GM19099 (cell line): ENCODE measurements around the gene DLGAP1.

Experiments used
- POLR2A ChIP-seq: IDR thresholded peaks from 3 replicates; pipeline ENCODE4 v1.6.1; 2011; ENCODE audit warnings: low read depth; ENCODE audit not compliant: insufficient read length; ENCODE audit errors: extremely low read depth

The DLGAP1 gene

DNA sequence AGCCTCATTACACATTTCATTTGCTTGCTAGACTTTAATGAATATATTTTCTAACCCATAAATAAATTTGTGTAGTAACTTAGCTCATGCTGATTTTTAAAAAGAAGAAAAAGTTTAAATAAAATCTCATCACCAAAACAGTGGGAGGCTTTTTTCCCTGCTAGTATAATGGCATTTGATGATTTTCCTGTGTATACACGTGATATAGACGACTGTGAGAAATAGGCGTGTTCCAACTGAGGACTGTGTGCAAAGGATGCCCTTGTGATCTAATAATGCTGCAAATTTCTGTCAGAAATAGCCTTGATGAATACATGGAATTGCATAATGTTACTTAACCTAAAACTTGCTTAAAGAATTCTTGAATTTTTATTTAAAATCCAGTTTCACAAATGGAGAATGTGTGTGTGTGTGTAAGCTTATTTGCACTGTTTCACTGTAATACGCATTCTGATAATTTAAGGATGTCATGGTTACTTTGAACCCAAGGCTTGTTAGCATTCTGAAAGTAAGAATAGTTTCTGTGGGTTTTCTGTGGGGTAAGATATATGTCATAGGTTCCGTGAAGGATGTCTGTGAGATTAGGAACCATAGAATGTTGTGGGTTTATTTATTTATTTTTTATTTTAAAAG, 178.0 kb downstream of the DLGAP1 start:
- TF ChIP-seq POLR2A: no peak

DNA sequence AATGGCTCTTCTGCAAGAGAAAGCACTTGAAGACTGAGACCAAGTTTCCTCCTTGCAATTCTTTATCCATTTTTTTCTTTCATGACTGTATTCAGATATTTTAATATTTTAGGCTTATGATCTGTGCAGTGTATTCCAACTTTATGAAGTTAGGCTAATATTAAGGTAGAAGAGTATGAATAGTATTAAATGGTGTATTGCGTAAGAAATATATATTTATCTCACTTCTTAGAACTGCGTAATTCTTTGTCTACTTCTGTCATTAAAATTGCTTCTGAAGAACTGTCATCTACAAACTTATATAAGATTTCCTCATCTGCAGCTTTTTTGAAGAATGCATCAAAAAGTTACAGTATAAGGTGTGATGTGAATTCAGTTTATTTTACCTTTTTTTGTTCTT, 183.2 kb downstream of the DLGAP1 start:
- no peak for TF ChIP-seq POLR2A

DNA sequence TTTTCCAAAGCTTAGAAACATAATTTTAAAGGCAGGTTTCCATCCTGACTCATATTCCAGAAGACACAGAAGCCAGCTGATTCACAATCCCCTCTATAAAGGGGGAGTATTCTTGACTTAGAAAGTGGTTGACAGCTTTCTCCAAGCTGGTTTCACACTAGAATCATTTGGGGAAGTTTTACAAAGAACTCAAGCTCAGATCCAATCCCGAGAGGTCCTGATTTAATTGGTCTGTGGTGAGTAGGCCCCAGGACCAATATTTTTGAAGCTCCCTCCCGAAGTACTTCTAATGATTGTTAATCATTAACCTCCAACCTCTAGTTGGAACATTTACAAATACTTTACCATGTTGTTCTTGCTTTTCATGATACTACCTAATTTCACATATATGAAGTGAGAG, 184.1 kb downstream of the DLGAP1 start:
- TF ChIP-seq POLR2A: no peak

DNA sequence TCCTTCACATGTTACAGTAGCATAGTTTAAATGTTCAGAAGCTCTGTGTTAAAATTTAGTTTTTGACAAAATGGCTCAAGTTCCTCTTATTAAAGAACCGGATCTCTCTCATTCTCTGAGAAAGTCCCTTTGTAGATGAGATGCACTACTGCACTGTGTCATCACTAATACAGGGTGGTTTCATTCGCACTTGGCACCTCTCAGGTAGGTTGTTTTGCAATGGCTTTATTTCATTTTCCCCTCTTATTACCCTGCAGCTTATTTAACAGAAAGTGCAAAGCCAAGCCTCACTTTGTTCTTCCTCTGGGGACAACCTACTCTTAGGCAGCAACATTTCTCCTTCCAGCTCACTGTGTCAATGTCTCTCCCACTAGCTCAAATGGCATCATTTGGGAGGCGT, 185.1 kb downstream of the DLGAP1 start:
- no peak for TF ChIP-seq POLR2A

DNA sequence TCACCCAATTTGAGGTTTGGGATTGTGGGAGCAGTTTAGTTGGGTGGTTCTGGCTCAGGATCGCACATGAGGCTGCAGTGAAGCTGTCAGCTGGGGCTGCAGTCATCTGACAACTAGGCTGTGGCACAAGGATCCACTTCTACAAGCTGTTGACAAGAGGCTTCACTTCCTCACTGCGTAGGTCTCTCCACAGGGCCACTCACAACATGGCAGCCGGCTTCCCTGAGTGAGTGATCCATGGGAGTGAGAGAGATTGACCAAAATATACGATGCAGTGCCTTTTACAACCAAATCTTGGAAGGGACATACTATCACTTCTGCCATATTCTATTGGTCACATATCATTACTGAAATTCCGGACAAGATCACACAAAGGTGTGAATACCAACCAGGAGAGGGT, 187.5 kb downstream of the DLGAP1 start:
- TF ChIP-seq POLR2A: peak; percentile 40

DNA sequence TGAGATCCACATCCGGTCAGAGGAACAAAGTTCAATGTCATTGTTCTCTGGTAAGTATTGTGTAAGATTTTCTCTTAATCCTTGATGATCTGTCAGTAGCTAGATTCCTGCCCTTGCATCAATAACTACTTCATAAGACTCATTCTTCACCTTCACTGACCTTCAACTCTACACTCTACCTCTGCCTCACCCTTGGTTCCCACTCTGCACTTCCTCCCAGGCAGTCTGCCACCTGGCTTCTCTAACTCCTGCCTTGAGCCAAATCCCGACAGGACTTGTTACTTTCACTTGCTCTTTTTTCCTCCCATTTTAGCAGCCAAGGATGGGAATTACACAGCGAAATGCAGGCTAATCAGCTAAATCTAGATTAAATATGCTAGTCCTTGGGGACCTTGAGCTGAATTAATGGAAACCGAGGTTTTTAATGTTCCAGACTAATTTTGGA, 190.7 kb downstream of the DLGAP1 start:
- TF ChIP-seq POLR2A: no peak

DNA sequence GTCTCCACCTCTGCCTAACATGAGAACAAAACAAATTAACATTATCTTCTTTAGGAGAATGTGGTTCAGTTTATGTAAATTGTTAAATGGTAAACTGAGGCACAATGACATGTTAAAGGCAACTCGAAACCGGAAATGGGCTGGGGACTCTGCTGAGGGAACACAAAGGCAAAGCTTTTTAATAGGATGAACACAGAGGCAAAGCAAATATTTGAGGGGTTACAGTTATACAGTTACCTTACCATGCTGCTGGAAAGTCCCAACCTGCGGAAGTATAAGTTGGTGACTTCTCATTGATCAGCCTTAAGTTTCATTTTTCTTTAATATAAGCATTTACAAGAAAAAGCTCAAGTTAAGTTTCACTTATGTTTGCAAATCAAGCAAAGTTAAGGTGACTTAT, 195.0 kb downstream of the DLGAP1 start:
- TF ChIP-seq POLR2A: no peak

DNA sequence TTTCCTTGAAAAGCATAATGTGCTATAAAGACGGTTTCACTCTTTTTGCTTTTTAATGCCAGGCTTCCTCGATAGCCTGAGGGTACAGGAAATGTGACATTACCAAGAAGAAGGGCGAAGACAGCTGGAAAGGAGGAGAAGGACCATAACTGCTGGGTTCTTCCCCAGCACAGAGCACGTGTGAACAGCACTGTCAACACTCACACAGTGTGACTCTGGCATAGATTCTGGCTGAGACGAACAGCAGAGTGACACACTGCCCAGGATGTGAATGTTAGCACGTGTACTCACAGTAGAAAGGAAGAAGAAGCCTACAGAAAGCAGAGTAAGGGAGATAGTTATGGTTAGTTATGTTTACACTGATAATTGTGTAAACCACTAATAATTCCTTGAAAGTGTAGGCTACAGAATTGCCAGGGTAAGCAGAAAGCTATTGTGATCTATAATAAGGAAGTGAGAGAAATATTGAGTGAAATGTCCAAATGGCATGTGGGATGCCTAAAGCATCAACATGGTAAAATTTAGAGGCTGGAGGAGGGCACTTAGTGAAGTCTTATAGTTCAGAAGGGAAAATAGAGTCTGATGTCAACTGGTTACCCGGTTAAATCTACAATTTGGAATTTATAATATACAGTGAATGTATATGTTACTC, 198.2 kb downstream of the DLGAP1 start:
- no peak for TF ChIP-seq POLR2A

DNA sequence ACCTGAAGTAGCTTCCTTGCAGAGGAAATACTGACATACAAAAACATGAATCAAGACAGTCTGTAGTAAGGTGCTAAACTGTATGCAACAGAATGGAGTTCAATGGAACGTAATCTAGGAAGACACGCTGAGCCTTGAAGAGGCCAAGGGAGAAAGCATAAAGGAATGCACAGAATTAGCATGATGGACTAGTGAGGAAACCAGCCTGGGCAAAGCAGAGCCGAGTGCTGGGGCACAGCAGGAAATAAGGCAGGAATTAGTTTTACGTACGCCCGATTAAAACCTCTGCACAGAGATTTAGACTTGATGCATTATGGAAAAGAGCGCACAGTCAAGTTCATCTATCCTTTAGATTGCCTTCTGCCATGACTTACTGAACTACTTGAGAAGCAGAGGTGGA, 200.3 kb downstream of the DLGAP1 start:
- no peak for TF ChIP-seq POLR2A

DNA sequence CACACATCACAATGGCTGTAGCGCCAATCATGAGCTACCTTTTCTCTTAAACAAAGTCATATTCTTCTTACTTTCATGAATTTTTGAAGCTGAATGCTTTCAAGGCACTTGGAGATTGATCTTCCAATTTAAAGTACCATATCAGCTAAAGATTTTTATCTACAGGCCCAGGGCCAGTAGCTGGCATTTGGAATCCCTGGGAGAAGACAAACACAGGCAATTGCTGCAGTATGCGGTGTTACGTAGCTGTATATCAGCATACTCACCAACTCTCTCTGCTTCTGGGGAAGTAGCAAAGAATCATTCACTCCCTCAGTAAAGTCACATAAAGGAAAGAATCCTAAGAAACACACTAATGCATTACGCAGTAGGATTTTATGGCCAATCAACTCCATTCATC, 202.3 kb downstream of the DLGAP1 start:
- no peak for TF ChIP-seq POLR2A

DNA sequence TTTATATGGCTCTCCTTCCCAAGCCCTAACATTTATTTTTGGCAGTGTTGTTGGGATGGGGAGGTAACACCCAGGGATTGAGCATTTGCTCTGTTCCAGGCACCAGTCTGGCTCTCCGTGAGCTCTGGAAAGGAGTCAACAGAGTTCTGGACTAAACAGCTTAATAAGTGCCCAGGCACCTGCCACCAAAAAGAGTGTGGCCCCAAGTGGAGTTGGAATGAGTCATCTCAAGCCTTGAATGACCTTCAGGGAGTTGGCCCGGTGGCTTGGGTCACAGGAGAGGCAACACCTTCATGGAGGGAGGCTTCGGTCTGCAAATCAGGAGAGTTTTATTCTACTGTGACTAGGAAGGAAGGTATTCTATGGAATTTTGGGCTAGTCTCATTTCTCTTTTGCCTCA, 203.2 kb downstream of the DLGAP1 start:
- no peak for TF ChIP-seq POLR2A

DNA sequence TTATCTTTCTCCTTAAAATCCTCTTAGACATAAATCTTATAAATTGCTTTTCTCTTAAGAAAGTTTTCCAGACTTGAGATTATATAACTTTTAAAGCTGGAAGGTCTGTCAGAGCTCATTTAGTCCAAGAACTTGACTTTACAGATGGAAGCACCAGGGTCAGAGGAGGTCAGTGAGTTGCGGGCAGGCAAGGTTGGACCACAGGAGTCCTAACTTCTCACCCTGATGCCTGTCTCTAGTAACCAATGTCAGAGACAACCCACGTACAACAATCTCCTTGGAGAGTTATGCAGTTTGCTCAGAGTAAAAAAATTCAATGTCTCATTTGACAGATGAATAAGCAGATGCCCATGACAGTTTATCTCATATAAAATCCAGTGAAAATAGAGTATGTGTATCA, 203.9 kb downstream of the DLGAP1 start:
- TF ChIP-seq POLR2A: no peak

DNA sequence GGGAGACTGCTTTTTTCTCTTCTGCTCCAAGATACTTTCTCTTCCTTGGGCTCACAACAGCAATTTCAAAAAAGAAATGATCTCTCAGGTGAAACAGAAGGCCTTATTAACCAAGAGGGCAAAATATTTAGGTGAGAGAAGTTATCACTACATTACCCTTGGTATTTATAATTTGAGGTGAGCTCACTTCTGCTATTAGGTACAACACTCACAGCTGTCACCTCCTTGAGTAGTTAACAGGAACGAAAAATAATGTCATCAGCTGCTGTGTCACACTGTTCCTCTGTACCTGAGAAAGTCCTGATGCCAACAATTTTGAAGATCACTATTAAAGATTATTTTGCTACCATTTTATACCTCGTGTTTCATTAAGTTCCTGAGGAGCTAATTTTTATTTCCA, 205.0 kb downstream of the DLGAP1 start:
- TF ChIP-seq POLR2A: no peak

DNA sequence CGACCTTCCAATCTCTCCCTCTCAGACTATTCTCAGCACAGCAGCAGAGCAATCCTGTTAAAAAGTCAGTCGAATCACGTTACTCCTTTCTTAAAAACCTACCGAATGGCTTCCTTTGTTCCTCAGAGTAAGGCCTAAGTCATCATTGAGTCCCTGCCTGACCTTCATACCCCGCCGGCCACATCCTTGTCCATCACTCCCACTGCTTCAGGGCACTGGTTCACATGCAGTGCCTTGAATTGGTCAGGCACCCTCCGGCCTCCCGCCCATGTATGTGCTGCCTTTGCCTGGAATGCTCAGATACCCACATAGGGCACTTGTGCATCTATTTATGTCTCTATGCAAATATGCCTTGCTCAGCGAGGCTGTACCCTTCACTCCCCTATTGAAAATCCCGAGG, 206.4 kb downstream of the DLGAP1 start:
- no peak for TF ChIP-seq POLR2A

DNA sequence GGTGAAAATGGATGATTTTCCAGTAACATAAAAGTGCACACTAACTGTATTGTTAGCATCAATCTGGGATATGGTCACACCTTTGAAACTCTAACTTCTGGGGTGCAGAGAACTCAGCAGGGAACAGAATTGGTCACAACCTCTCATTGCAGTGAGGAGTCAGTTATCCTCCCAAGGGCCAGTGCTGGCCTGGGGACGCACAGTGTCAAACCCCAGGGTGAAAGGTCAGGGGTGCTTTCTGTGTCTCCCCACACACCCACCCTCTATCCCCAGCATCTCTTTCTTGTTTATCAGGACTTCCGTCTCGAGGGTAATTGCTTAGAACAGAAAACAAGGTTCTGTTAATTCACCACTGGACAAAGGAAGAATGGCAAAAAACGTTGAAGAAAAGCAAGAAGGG, 208.7 kb downstream of the DLGAP1 start:
- TF ChIP-seq POLR2A: no peak

DNA sequence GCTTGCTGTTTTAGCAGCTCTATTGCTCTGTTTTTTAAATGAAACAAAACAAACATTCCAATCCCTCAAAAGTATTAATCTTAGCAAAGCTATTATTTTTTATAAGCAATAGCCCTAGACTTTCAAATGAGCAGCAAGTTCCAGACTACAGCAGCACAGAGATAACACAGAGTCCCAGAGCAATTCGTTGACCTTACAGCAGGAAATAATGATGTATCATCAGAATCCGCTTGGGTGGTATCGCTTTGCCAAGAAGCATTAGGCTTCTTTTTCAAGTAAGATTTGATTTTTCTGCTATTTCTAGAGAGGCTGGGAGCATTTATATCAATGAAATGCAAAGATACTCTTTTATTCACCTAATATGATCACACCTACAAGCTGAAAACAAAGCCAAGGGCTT, 209.7 kb downstream of the DLGAP1 start:
- TF ChIP-seq POLR2A: no peak
